Spleen (tissue), 7 donors: ENCODE measurements around the gene ADAT2.

Experiments used
- POLR2A ChIP-seq, 3 donors: fragments of 450-650 bp; IDR thresholded peaks; one replicate each; pipeline ENCODE4 v1.5.1; 2017; ENCODE audit warnings: antibody characterized with exemption in 3 of 3, mild to moderate bottlenecking in 1 of 3
- TF ChIP-seq, protein P1 (sequence below), 11 experiments: fragments of 200-600 bp in 7 of 11; fragments of 450-650 bp in 4 of 11; sonication (generic) in 4 of 11; IDR thresholded peaks in 8 of 11; conservative IDR thresholded peaks in 3 of 11; 1 replicate in 7 of 11; 2 replicates in 4 of 11; pipeline versions ENCODE4 v1.4.0 to v1.8.0; 2016 to 2021; ENCODE audit warnings: antibody characterized with exemption in 11 of 11, inconsistent platforms in 4 of 11, mild to moderate bottlenecking in 1 of 11
- donor health status: DM: no; HTN: no; CAD: no; lungs with moderate emphysema.
- donor health status: DM: no; HTN: no; CAD: no.
- donor health status: DM: no; HTN: no; CAD: no.

DNA sequence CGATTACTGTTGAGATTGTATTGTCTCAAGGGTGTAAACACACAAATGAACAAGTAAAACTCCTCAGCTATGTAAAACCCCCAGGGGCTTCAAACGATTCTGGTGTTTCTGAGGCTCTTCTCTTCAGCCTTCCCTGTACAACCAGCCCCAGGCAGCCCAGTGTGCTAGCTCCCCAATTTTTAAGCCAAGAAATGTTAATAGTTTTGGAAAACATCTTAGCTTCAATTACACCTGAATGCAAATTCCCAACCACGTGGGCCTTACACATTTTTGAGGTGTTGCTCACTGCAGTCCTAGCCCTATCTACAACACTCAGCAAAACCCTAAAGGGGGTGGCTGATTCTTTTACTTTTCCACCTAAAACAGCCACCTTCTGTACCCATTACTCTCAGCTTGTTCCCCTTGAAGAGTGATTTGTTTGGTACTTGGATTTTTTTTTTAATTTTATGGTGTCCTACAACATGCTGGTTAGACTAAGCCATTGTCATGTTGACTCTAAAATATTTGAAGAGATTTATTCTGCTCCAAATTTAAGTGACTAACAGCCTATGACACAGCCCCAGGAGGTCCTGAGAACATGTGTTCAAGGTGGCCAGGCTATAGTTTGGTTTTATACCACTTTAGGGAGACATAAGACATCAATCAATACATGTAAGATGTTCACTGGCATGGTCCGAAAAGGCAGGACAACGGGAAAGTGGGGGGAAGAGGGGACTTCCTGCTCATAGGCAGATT lies 48.7 kb downstream of the ADAT2 start:
- TF ChIP-seq POLR2A (IDR thresholded peaks at IDR 0.05) = no peak
- TF ChIP-seq, protein P1, sequence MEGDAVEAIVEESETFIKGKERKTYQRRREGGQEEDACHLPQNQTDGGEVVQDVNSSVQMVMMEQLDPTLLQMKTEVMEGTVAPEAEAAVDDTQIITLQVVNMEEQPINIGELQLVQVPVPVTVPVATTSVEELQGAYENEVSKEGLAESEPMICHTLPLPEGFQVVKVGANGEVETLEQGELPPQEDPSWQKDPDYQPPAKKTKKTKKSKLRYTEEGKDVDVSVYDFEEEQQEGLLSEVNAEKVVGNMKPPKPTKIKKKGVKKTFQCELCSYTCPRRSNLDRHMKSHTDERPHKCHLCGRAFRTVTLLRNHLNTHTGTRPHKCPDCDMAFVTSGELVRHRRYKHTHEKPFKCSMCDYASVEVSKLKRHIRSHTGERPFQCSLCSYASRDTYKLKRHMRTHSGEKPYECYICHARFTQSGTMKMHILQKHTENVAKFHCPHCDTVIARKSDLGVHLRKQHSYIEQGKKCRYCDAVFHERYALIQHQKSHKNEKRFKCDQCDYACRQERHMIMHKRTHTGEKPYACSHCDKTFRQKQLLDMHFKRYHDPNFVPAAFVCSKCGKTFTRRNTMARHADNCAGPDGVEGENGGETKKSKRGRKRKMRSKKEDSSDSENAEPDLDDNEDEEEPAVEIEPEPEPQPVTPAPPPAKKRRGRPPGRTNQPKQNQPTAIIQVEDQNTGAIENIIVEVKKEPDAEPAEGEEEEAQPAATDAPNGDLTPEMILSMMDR (IDR thresholded peaks at IDR 0.05 in 8 of 11, conservative IDR thresholded peaks at IDR 0.05 in 3 of 11) = no peak
